ENCODE data around the gene ZNF672.

The ZNF672 gene

DNA sequence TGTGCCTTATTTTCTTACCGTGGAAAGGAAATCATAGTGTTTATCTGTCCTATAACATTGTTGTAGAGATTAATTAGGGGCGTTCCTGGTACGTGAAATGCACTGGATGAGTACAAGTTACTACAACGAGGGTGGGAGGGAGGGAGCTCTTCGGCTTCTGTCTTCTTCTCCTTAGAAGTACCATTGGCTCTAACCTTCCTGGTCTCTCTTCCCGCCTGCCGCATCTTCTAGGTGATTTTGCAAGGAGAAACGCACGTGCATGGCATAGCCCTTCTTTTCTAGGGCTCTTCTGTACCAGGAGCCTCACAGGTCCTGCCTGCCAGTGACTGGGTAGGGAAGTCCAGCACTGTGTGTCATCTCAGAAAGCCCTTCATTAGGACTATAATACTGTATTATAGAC lies 29.1 kb upstream of the ZNF672 start:
- no peaks in the 10 kb centered on the region for H3K79me2 ChIP-seq (ENCODE audit: insufficient read depth, low read length)
- no peak overlapping the region for H2AFZ ChIP-seq (ENCODE audit: low read length)
- peaks cover 17% of the 10 kb centered on the region; the same call in 1 of the 2 replicates for H3K36me3 ChIP-seq (ENCODE audit: insufficient read depth, low read length)
- no peaks in the 10 kb centered on the region for H3F3A ChIP-seq (ENCODE audit: low read depth)
- no peaks in the 10 kb centered on the region for H3K9me2 ChIP-seq (replicated peaks; ENCODE audit: low read depth, low read length)
- no peak overlapping the region for H3K9ac ChIP-seq (ENCODE audit: low read depth, low read length, poor library complexity, severe bottlenecking)
- no peaks in the 10 kb centered on the region for H3K9me3 ChIP-seq (ENCODE audit: insufficient read depth, low read depth, low read length)
- H3K27me3 ChIP-seq (ENCODE audit: insufficient read depth, low read length, poor library complexity, severe bottlenecking) = no peaks in the 10 kb centered on the region
- H3K4me2 ChIP-seq (ENCODE audit: low read depth, low read length, poor library complexity, severe bottlenecking) = no peak overlapping the region
- H3K4me3 ChIP-seq (ENCODE audit: low read length, poor library complexity, severe bottlenecking) = no peak overlapping the region
- no peaks in the 10 kb centered on the region for H3K4me1 ChIP-seq (ENCODE audit: insufficient read depth, low read length, poor library complexity, severe bottlenecking)
- no peak for TF ChIP-seq EZH2phosphoT487 (IDR thresholded peaks at IDR 0.05; ENCODE audit: borderline replicate concordance)
- TF ChIP-seq, protein P1, sequence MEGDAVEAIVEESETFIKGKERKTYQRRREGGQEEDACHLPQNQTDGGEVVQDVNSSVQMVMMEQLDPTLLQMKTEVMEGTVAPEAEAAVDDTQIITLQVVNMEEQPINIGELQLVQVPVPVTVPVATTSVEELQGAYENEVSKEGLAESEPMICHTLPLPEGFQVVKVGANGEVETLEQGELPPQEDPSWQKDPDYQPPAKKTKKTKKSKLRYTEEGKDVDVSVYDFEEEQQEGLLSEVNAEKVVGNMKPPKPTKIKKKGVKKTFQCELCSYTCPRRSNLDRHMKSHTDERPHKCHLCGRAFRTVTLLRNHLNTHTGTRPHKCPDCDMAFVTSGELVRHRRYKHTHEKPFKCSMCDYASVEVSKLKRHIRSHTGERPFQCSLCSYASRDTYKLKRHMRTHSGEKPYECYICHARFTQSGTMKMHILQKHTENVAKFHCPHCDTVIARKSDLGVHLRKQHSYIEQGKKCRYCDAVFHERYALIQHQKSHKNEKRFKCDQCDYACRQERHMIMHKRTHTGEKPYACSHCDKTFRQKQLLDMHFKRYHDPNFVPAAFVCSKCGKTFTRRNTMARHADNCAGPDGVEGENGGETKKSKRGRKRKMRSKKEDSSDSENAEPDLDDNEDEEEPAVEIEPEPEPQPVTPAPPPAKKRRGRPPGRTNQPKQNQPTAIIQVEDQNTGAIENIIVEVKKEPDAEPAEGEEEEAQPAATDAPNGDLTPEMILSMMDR (conservative IDR thresholded peaks at IDR 0.05; ENCODE audit: low read length) = no peak
- H4K20me1 ChIP-seq (ENCODE audit: insufficient read depth, low read length, poor library complexity, severe bottlenecking) = no peaks in the 10 kb centered on the region

DNA sequence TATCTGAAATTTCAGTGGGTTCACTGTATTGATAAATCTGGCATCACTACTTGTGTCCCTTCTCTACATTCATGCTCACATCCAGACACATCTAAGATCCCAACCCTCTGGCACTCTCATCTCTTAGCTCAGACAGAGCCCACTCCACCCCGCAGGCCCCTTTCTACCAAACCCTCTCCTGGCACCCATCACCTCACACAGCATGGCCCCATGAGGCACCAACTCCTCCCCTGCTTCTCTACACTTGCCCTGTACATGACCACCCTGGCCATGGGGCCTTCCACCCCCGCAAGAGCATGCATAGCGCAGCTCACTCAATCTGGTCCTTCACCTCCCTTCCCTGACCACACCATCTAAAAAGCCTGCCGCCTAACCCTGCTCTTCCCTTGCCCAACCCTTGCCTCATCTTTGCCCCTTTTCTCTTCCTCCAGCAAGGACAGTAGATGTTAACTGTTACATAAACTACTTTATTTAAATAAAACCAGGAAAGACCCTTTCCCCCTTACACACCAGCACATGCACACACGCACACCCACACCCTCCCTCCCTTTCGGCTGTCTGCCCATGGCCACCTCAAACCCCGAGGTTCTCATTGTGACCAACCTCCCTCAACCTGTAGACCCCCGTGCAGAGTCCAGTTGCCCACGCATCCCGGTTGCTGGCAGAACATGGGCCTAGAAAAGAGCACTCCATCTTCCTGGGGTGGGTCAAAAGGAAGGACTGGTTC lies 27.9 kb upstream of the ZNF672 start:
- Histone ChIP-seq H3K9ac (ENCODE audit: low read depth, low read length, poor library complexity, severe bottlenecking) (no peak overlapping the region), H3K27me3 (ENCODE audit: insufficient read depth, low read length, poor library complexity, severe bottlenecking) (no peaks in the 10 kb centered on the region), H3K9me3 (ENCODE audit: insufficient read depth, low read depth, low read length) (no peaks in the 10 kb centered on the region), H3K9me2 (replicated peaks; ENCODE audit: low read depth, low read length) (no peaks in the 10 kb centered on the region), H3K4me3 (ENCODE audit: low read length, poor library complexity, severe bottlenecking) (no peak overlapping the region), H4K20me1 (ENCODE audit: insufficient read depth, low read length, poor library complexity, severe bottlenecking) (no peaks in the 10 kb centered on the region), H3K36me3 (ENCODE audit: insufficient read depth, low read length) (peaks cover 27% of the 10 kb centered on the region; the same call in 1 of the 2 replicates), H3F3A (ENCODE audit: low read depth) (no peaks in the 10 kb centered on the region), H3K4me1 (ENCODE audit: insufficient read depth, low read length, poor library complexity, severe bottlenecking) (no peaks in the 10 kb centered on the region), H3K79me2 (ENCODE audit: insufficient read depth, low read length) (no peaks in the 10 kb centered on the region), H2AFZ (ENCODE audit: low read length) (no peak overlapping the region), H3K4me2 (ENCODE audit: low read depth, low read length, poor library complexity, severe bottlenecking) (no peak overlapping the region)
- TF ChIP-seq, protein P1 (conservative IDR thresholded peaks at IDR 0.05; ENCODE audit: low read length) = no peak
- no peak for TF ChIP-seq EZH2phosphoT487 (IDR thresholded peaks at IDR 0.05; ENCODE audit: borderline replicate concordance)

DNA sequence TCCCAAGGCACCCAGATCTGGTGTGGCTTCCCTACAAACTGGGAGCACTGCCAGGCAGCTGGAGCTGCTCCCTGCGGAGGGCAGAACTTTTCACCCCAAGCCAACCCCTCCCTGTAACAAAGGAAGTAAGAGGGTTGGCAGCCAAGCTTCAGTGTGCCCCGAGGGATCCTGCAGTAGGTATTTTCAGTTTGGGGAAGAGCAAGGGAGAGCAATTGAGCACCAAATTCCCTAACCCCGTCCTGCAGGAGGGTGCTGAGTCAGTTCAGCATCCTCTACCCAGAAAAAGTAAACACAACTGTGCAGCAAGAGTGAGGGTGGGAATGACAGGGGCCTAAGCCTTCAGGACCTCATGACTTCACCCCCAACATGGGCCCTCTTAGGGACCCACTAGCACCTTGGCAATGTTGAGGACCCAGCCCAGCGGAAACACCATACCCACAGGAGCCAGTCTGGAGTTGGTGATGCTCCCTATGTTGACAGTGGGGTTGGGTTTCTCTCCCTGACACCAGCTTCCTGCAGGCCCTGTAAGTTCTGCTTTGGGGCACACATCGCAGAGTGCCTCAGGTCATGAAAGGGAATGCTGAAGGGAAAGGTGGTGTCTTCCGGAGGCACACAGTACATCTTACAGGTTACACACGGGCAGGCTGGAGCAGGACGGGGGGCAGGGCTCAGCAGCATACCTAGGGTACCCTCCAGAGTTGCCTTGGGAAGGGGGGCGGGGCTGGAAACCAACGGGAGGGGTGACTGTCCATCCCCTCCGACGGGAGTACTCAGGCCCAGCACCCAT lies 27.1 kb upstream of the ZNF672 start:
- H3K9me2 ChIP-seq (replicated peaks; ENCODE audit: low read depth, low read length) = no peaks in the 10 kb centered on the region
- H3F3A ChIP-seq (ENCODE audit: low read depth) = no peaks in the 10 kb centered on the region
- H3K36me3 ChIP-seq (ENCODE audit: insufficient read depth, low read length) = peaks cover 27% of the 10 kb centered on the region; the same call in 1 of the 2 replicates
- no peaks in the 10 kb centered on the region for H3K9me3 ChIP-seq (ENCODE audit: insufficient read depth, low read depth, low read length)
- H3K27me3 ChIP-seq (ENCODE audit: insufficient read depth, low read length, poor library complexity, severe bottlenecking) = no peaks in the 10 kb centered on the region
- no peak overlapping the region for H3K4me2 ChIP-seq (ENCODE audit: low read depth, low read length, poor library complexity, severe bottlenecking)
- no peak for TF ChIP-seq EZH2phosphoT487 (IDR thresholded peaks at IDR 0.05; ENCODE audit: borderline replicate concordance)
- TF ChIP-seq, protein P1 (conservative IDR thresholded peaks at IDR 0.05; ENCODE audit: low read length) = no peak
- no peaks in the 10 kb centered on the region for H4K20me1 ChIP-seq (ENCODE audit: insufficient read depth, low read length, poor library complexity, severe bottlenecking)
- no peak overlapping the region for H3K9ac ChIP-seq (ENCODE audit: low read depth, low read length, poor library complexity, severe bottlenecking)
- H3K4me1 ChIP-seq (ENCODE audit: insufficient read depth, low read length, poor library complexity, severe bottlenecking) = no peaks in the 10 kb centered on the region
- H2AFZ ChIP-seq (ENCODE audit: low read length) = no peak overlapping the region
- no peaks in the 10 kb centered on the region for H3K79me2 ChIP-seq (ENCODE audit: insufficient read depth, low read length)
- H3K4me3 ChIP-seq (ENCODE audit: low read length, poor library complexity, severe bottlenecking) = no peak overlapping the region
